HCT116 (cell line): ENCODE results near the gene MINDY4. TPM values are rescaled to one million over a fixed set of nuclear protein-coding genes. Genes with fewer than 3 reads are reported as not detected.

Experiments
- ATAC-seq: fragments of 200-7000 bp; cut with Tn5 transposase; 2 replicates; pipeline ENCODE4 v1.9.1; 2020; ENCODE audit warnings: mild to moderate bottlenecking, moderate library complexity
- BruUV-seq: library from RNA; stranded (reverse); fragments of 400-500 nt; replicated peaks from 2 replicates; lab custom pipeline; 2021; lab: Mats Ljungman, UMichigan
- CTCF ChIA-PET: fragments of 300-600 bp; sonication (Branson Sonifier 250); formaldehyde crosslinking; loops from one replicate; lab custom pipeline; 2021; ENCODE audit warnings: antibody characterized with exemption; lab: Charles Lee
- POLR2A ChIA-PET: fragments of 300-600, 350-600 bp; sonication (Branson Sonifier 250); formaldehyde crosslinking; loops from one replicate; lab custom pipeline; 2021; ENCODE audit warnings: antibody characterized with exemption; lab: Charles Lee
- RAD21 ChIA-PET, 2 experiments: fragments of 300-600 bp; sonication (Branson Sonifier 250); formaldehyde crosslinking; loops; one replicate each; lab custom pipeline; 2023; ENCODE audit warnings: low total read pairs in 2 of 2; ENCODE audit not compliant: uncharacterized antibody in 2 of 2, unreplicated experiment in 2 of 2, low non-redundant PET in 1 of 2; lab: Charles Lee
- DNase-seq: peaks from one replicate; pipeline ENCODE4 v3.0.0-alpha.2; 2010; ENCODE audit warnings: low read depth, low spot score
- H2AFZ ChIP-seq: fragments of 200-600 bp; shearing (Covaris generic), sonication (generic); 2 replicates; pipeline ENCODE4 v1.6.1; 2017; ENCODE audit warnings: low read depth, mixed run types, mixed read lengths, antibody characterized with exemption, low read length; ENCODE audit not compliant: poor library complexity, severe bottlenecking
- H3K27ac ChIP-seq: 2 replicates; pipeline ENCODE4 v1.5.1; 2012; ENCODE audit warnings: low read depth, low read length
- H3K27me3 ChIP-seq: fragments of 200-600 bp; sonication (generic); 2 replicates; pipeline ENCODE4 v1.6.1; 2016; ENCODE audit warnings: mixed run types, low read length, mixed read lengths; ENCODE audit not compliant: insufficient read depth
- H3K36me3 ChIP-seq, 2 experiments: fragments of 200-500 bp in 1 of 2; fragments of 200-600 bp in 1 of 2; sonication (Bioruptor generic) in 1 of 2; sonication (generic) in 1 of 2; 2 replicates each; pipeline versions ENCODE4 v1.5.1 to v1.6.1; 2014 to 2016; ENCODE audit warnings: low read length in 2 of 2, inconsistent platforms in 1 of 2, mixed read lengths in 1 of 2, mixed run types in 1 of 2; ENCODE audit not compliant: insufficient read depth in 2 of 2, control insufficient read depth in 1 of 2
- H3K4me1 ChIP-seq, 2 experiments: fragments of 200-600 bp in 1 of 2; sonication (generic) in 1 of 2; 2 replicates each; pipeline versions ENCODE4 v1.5.1 to v1.6.1; 2012 to 2017; ENCODE audit warnings: low read length in 2 of 2, inconsistent platforms in 1 of 2, mild to moderate bottlenecking in 1 of 2, mixed read lengths in 1 of 2, mixed run types in 1 of 2, moderate library complexity in 1 of 2; ENCODE audit not compliant: insufficient read depth in 2 of 2, control insufficient read depth in 1 of 2
- H3K4me2 ChIP-seq: fragments of 200-600 bp; sonication (generic); 2 replicates; pipeline ENCODE4 v1.6.1; 2017; ENCODE audit warnings: mixed run types, low read length, mixed read lengths
- H3K4me3 ChIP-seq, 2 experiments: fragments of 200-600 bp in 1 of 2; sonication (generic) in 1 of 2; replicated peaks in 1 of 2; 2 replicates each; pipeline ENCODE4 v1.5.1; 2011 to 2016; ENCODE audit warnings: low read length in 2 of 2, control low read depth in 1 of 2, low read depth in 1 of 2, mild to moderate bottlenecking in 1 of 2, mixed read lengths in 1 of 2, mixed run types in 1 of 2
- H3K79me2 ChIP-seq: fragments of 200-600 bp; sonication (generic); 2 replicates; pipeline ENCODE4 v1.6.1; 2017; ENCODE audit warnings: mild to moderate bottlenecking, mixed run types, low read length, moderate library complexity, mixed read lengths; ENCODE audit not compliant: insufficient read depth
- H3K9ac ChIP-seq: fragments of 200-600 bp; sonication (generic); 2 replicates; pipeline ENCODE4 v1.6.1; 2016; ENCODE audit warnings: low read length, mixed read lengths
- H3K9me2 ChIP-seq: fragments of 200-600 bp; sonication (generic), shearing (Covaris generic); 2 replicates; pipeline ENCODE4 v1.6.1; 2017; ENCODE audit warnings: mixed run types, mild to moderate bottlenecking, moderate library complexity; ENCODE audit not compliant: insufficient read depth
- H3K9me3 ChIP-seq, 2 experiments: fragments of 200-500 bp in 1 of 2; fragments of 200-600 bp in 1 of 2; sonication (Bioruptor generic) in 1 of 2; sonication (generic) in 1 of 2; 2 replicates each; pipeline ENCODE4 v1.6.1; 2014 to 2017; ENCODE audit warnings: low read length in 2 of 2, mixed read lengths in 2 of 2, inconsistent platforms in 1 of 2, low read depth in 1 of 2, mild to moderate bottlenecking in 1 of 2, mixed run types in 1 of 2, moderate library complexity in 1 of 2; ENCODE audit not compliant: control insufficient read depth in 1 of 2, insufficient read depth in 1 of 2
- H4K20me1 ChIP-seq: fragments of 200-600 bp; sonication (generic), shearing (Covaris generic); 2 replicates; pipeline ENCODE4 v1.6.1; 2017; ENCODE audit warnings: mixed run types, mild to moderate bottlenecking, moderate library complexity; ENCODE audit not compliant: insufficient read depth
- CEBPB ChIP-seq: IDR thresholded peaks from 2 replicates; pipeline ENCODE4 v1.6.1; 2012; ENCODE audit warnings: low read depth
- CTCF ChIP-seq, 3 experiments: fragments of 200-600 bp in 1 of 3; sonication (generic) in 1 of 3; IDR thresholded peaks in 2 of 3; conservative IDR thresholded peaks in 1 of 3; 2 replicates each; pipeline ENCODE4 v1.5.1; 2012 to 2017; ENCODE audit warnings: low read depth in 2 of 3, low read length in 2 of 3, antibody characterized with exemption in 1 of 3, borderline replicate concordance in 1 of 3, control low read depth in 1 of 3, mild to moderate bottlenecking in 1 of 3, mixed read lengths in 1 of 3, mixed run types in 1 of 3, moderate library complexity in 1 of 3; ENCODE audit not compliant: insufficient read depth in 1 of 3
- EZH2 ChIP-seq: fragments of 200-600 bp; sonication (generic); IDR thresholded peaks from 2 replicates; pipeline ENCODE4 v1.6.1; 2017; ENCODE audit warnings: antibody characterized with exemption, mixed run types
- JUND ChIP-seq: IDR thresholded peaks from 2 replicates; pipeline ENCODE4 v1.6.1; 2012
- RAD21 ChIP-seq: IDR thresholded peaks from 2 replicates; pipeline ENCODE4 v1.6.1; 2012; ENCODE audit warnings: low read depth, mild to moderate bottlenecking
- SP1 ChIP-seq: IDR thresholded peaks from 2 replicates; pipeline ENCODE4 v1.6.1; 2012; ENCODE audit warnings: low read depth
- YY1 ChIP-seq: IDR thresholded peaks from 2 replicates; pipeline ENCODE4 v1.6.1; 2011; ENCODE audit warnings: low read length, low read depth, moderate library complexity, mild to moderate bottlenecking; ENCODE audit not compliant: insufficient replicate concordance; ENCODE audit errors: extremely low read depth
- ZBTB33 ChIP-seq: IDR thresholded peaks from 2 replicates; pipeline ENCODE4 v1.6.1; 2011; ENCODE audit warnings: mild to moderate bottlenecking, low read length, moderate library complexity; ENCODE audit not compliant: insufficient replicate concordance; ENCODE audit errors: extremely low read depth
- ZFX ChIP-seq: fragments of 450-650 bp; IDR thresholded peaks from 2 replicates; pipeline ENCODE4 v1.6.1; 2017
- intact Hi-C: fragments of 100-400 bp; cut with micrococcal nuclease; formaldehyde crosslinking; loops from 2 replicates; pipeline ENCODE4 v1.10.0; 2022
- total RNA-seq: library from RNA; stranded (reverse); gene quantifications from one replicate; pipeline ENCODE4 v1.2.1, GENCODE V29; 2021; ENCODE audit not compliant: unreplicated experiment

MINDY4 gene
- total RNA-seq, 1 experiment from 2014 or later: 6.1 TPM

- RAD21 ChIA-PET: no interaction called here
- H3K4me2 ChIP-seq: no peak overlapping the region
These were observed 29.6 kb downstream of the MINDY4 start for GRCh38 chr7:30800785-30801252.

GRCh38 chr7:30802812-30803211 is 31.6 kb downstream of the MINDY4 start:
- ChIA-PET POLR2A (no interaction called here), RAD21 (no interaction called here), CTCF (no interaction called here)
- Histone ChIP-seq H4K20me1 (no peaks in the 10 kb centered on the region), H2AFZ (no peak overlapping the region), H3K4me3 (no peak overlapping the region), H3K9me2 (no peaks in the 10 kb centered on the region), H3K9ac (no peak overlapping the region), H3K36me3 (no peaks in the 10 kb centered on the region), H3K27ac (no peak overlapping the region), H3K9me3 (no peaks in the 10 kb centered on the region), H3K4me1 (no peaks in the 10 kb centered on the region), H3K27me3 (no peaks in the 10 kb centered on the region), H3K4me2 (no peak overlapping the region), H3K79me2 (no peaks in the 10 kb centered on the region)
- DNase-seq (no peak), ATAC-seq (no peak)
- BruUV-seq: no TSS peak
- intact Hi-C loops: no loop called here
- TF ChIP-seq ZFX (no peak), CEBPB (no peak), JUND (no peak), YY1 (no peak), EZH2 (no peak), ZBTB33 (no peak), SP1 (no peak), CTCF (IDR thresholded peaks at IDR 0.05 in 2 of 3, conservative IDR thresholded peaks at IDR 0.05 in 1 of 3; ENCODE audit: borderline replicate concordance in 1 of 3, insufficient read depth in 1 of 3, low read depth in 2 of 3, low read length in 2 of 3) (no peak)

More at GRCh38 chr7:30800785-30801252, 29.6 kb downstream of the MINDY4 start:
- no peaks in the 10 kb centered on the region for H3K27me3 ChIP-seq
- H3K36me3 ChIP-seq: no peaks in the 10 kb centered on the region
- H4K20me1 ChIP-seq: no peaks in the 10 kb centered on the region
- no peaks in the 10 kb centered on the region for H3K9me2 ChIP-seq
- BruUV-seq: no TSS peak
- H3K4me1 ChIP-seq: peaks cover 0 to 12% of the 10 kb centered on the region in 2 experiments; a peak in 3 of 4 replicates
- no peak overlapping the region for H3K27ac ChIP-seq
- H3K9ac ChIP-seq: no peak overlapping the region
- DNase-seq (peak; percentile 29), ATAC-seq (peak; percentile 83)
- intact Hi-C loops: loop anchor here (1.0 to 2.0 kb wide), 3 partner anchors 173 to 322 kb away; no protein-coding TSS in a partner anchor
- ChIA-PET CTCF (interaction anchor here (1.2 kb wide), 1 partner anchor 322 kb away, joined by 3 read pairs; no protein-coding TSS in a partner anchor), POLR2A (interaction anchor here (1.6 kb wide), 1 partner anchor 182 kb away, joined by 4 read pairs; no protein-coding TSS in a partner anchor)
- H3K4me3 ChIP-seq: no peak overlapping the region
- H3K9me3 ChIP-seq: no peaks in the 10 kb centered on the region
- no peak overlapping the region for H2AFZ ChIP-seq
- no peaks in the 10 kb centered on the region for H3K79me2 ChIP-seq
- TF ChIP-seq CTCF (IDR thresholded peaks at IDR 0.05 in 2 of 3, conservative IDR thresholded peaks at IDR 0.05 in 1 of 3; ENCODE audit: borderline replicate concordance in 1 of 3, insufficient read depth in 1 of 3, low read depth in 2 of 3, low read length in 2 of 3): peak; percentile 66 to 77 (median 73)
- no peak for TF ChIP-seq SP1
- TF ChIP-seq RAD21: peak; percentile 90
